SK-N-MC (cell line): Measurements from ENCODE around the gene GPATCH4.

ENCODE experiments used
- DNase-seq: peaks from one replicate; pipeline ENCODE4 v3.0.0-alpha.2; 2011; ENCODE audit warnings: low read depth, low spot score
- H3K27ac ChIP-seq: fragments of 200-600 bp; sonication (generic); 2 replicates; pipeline ENCODE4 v1.5.1; 2016; ENCODE audit warnings: mixed run types
- H3K36me3 ChIP-seq: fragments of 200-600 bp; sonication (generic); 2 replicates; pipeline ENCODE4 v1.6.1; 2017; ENCODE audit warnings: antibody characterized with exemption, low read length, mixed read lengths; ENCODE audit not compliant: insufficient read depth
- H3K4me3 ChIP-seq: fragments of 200-600 bp; sonication (generic); 2 replicates; pipeline ENCODE4 v1.5.1; 2016
- H3K9ac ChIP-seq: fragments of 200-600 bp; sonication (generic); 2 replicates; pipeline ENCODE4 v1.8.0; 2017; ENCODE audit warnings: mixed run types, mixed read lengths; ENCODE audit not compliant: insufficient read length
- H3K9me3 ChIP-seq: fragments of 200-600 bp; sonication (generic); 2 replicates; pipeline ENCODE4 v1.6.1; 2017; ENCODE audit warnings: low read depth, mild to moderate bottlenecking, antibody characterized with exemption, low read length, moderate library complexity, mixed read lengths
- EZH2 ChIP-seq: fragments of 200-600 bp; sonication (generic); IDR thresholded peaks from one replicate; pipeline ENCODE4 v1.6.1; 2017; ENCODE audit warnings: antibody characterized with exemption
- FOXP2 ChIP-seq: optimal IDR thresholded peaks from 2 replicates; pipeline ENCODE3; 2011; ENCODE audit warnings: mild to moderate bottlenecking, moderate library complexity; ENCODE audit not compliant: insufficient read depth; ENCODE audit errors: extremely low read length, control extremely low read depth
- POLR2AphosphoS5 ChIP-seq: IDR thresholded peaks from 2 replicates; pipeline ENCODE4 v1.6.1; 2012; ENCODE audit warnings: mild to moderate bottlenecking, low read depth, low read length, borderline replicate concordance

Gene GPATCH4

GRCh38 chr1:156601122-156601830 lies at the start of gene GPATCH4:
Gene GPATCH4 (minus strand): TSS chr1:156601479.
- Histone ChIP-seq H3K9ac (peak within 1 kb of the TSS; percentile 89), H3K36me3 (peaks cover 30% of the 10 kb centered on the region), H3K4me3 (peak within 1 kb of the TSS; percentile 90), H3K9me3 (no peaks in the 10 kb centered on the region), H3K27ac (peak within 1 kb of the TSS; percentile 74)
- peak; percentile 72 for DNase-seq
- TF ChIP-seq POLR2AphosphoS5 (peak; percentile 95), FOXP2 (no peak)

GRCh38 chr1:156648951-156649350 lies 47.7 kb upstream of the GPATCH4 start:
- Histone ChIP-seq H3K9ac (no peak overlapping the region), H3K27ac (no peak overlapping the region), H3K4me3 (no peak overlapping the region), H3K9me3 (no peaks in the 10 kb centered on the region), H3K36me3 (no peaks in the 10 kb centered on the region)
- DNase-seq, result no peak
- TF ChIP-seq POLR2AphosphoS5 (no peak), EZH2 (no peak), FOXP2 (no peak)

DNA sequence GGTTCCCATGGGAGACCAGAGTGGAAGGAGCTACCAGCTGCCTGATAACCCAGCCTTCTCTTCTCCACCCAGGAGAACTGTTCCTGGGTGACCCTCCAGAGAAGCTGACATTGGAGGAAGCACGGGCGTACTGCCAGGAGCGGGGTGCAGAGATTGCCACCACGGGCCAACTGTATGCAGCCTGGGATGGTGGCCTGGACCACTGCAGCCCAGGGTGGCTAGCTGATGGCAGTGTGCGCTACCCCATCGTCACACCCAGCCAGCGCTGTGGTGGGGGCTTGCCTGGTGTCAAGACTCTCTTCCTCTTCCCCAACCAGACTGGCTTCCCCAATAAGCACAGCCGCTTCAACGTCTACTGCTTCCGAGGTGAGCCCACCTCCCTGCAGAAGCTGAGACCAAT lies 47.2 kb upstream of the GPATCH4 start:
- no peak overlapping the region for H3K27ac ChIP-seq
- no peak for DNase-seq
- no peak overlapping the region for H3K9ac ChIP-seq
- no peak overlapping the region for H3K4me3 ChIP-seq
- no peaks in the 10 kb centered on the region for H3K36me3 ChIP-seq
- no peaks in the 10 kb centered on the region for H3K9me3 ChIP-seq
- TF ChIP-seq EZH2 (no peak), POLR2AphosphoS5 (no peak)

DNA sequence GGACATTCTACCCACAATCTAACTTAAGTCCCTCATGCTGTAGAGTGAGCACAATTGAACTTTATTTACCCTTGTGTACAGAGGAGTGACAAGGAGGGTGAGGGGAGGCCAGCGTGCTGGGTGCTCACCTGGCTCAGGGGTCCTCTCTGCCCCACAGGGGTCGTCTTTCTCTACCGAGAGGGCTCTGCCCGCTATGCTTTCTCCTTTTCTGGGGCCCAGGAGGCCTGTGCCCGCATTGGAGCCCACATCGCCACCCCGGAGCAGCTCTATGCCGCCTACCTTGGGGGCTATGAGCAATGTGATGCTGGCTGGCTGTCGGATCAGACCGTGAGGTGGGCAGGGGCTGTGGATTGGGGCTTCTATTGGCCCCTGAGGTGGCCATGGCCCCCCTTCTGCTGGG lies 46.1 kb upstream of the GPATCH4 start:
- no peak overlapping the region for H3K27ac ChIP-seq
- H3K4me3 ChIP-seq, result no peak overlapping the region
- no peaks in the 10 kb centered on the region for H3K36me3 ChIP-seq
- H3K9ac ChIP-seq, result no peak overlapping the region
- TF ChIP-seq FOXP2, result no peak
- no peak for TF ChIP-seq EZH2
- no peak for TF ChIP-seq POLR2AphosphoS5
- DNase-seq, result no peak
- H3K9me3 ChIP-seq, result no peaks in the 10 kb centered on the region

DNA sequence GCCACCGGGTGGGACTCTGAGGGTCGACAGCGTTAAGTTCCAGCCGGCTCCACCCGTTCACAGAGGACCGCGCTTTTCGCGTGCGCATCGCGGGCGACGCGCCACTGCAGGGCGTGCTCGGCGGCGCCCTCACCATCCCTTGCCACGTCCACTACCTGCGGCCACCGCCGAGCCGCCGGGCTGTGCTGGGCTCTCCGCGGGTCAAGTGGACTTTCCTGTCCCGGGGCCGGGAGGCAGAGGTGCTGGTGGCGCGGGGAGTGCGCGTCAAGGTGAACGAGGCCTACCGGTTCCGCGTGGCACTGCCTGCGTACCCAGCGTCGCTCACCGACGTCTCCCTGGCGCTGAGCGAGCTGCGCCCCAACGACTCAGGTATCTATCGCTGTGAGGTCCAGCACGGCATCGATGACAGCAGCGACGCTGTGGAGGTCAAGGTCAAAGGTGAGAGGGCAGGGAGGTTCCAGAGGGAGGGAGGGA lies 45.5 kb upstream of the GPATCH4 start:
- TF ChIP-seq FOXP2 (no peak), EZH2 (no peak), POLR2AphosphoS5 (no peak)

DNA sequence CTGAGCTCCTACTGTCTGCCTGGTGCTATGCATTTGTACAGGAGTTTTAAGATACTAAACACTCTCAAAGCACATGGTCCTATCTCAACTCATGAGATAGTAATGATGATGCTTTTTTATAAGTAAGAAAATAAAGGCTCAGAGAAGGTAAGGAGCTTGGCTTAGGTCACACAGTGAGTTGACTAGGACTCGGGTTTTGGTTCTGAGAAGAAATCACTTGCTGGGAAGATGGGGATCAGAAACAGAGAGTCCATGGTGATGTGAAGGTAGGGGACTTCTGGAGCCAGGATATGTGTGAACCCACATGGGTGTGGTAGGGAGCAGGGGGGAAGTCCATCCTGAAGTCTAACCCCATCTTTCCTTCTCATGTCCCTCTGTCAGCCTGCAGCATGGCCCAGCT lies 44.4 kb upstream of the GPATCH4 start:
- Histone ChIP-seq H3K36me3 (no peaks in the 10 kb centered on the region), H3K9me3 (no peaks in the 10 kb centered on the region), H3K4me3 (no peak overlapping the region), H3K27ac (no peak overlapping the region), H3K9ac (no peak overlapping the region)
- TF ChIP-seq EZH2 (no peak), FOXP2 (no peak), POLR2AphosphoS5 (no peak)
- DNase-seq, result no peak

More for the DNA sequence above, 45.5 kb upstream of the GPATCH4 start:
- Histone ChIP-seq H3K4me3 (no peak overlapping the region), H3K9ac (no peak overlapping the region), H3K36me3 (no peaks in the 10 kb centered on the region), H3K9me3 (no peaks in the 10 kb centered on the region), H3K27ac (no peak overlapping the region)
- no peak for DNase-seq

- H3K36me3 ChIP-seq, result no peaks in the 10 kb centered on the region
- no peak overlapping the region for H3K27ac ChIP-seq
- TF ChIP-seq EZH2 (no peak), POLR2AphosphoS5 (no peak), FOXP2 (no peak)
- no peak overlapping the region for H3K4me3 ChIP-seq
- H3K9ac ChIP-seq, result no peak overlapping the region
- DNase-seq, result no peak
- H3K9me3 ChIP-seq, result no peaks in the 10 kb centered on the region
These were observed 43.8 kb upstream of the GPATCH4 start for GRCh38 chr1:156645056-156645455.

DNA sequence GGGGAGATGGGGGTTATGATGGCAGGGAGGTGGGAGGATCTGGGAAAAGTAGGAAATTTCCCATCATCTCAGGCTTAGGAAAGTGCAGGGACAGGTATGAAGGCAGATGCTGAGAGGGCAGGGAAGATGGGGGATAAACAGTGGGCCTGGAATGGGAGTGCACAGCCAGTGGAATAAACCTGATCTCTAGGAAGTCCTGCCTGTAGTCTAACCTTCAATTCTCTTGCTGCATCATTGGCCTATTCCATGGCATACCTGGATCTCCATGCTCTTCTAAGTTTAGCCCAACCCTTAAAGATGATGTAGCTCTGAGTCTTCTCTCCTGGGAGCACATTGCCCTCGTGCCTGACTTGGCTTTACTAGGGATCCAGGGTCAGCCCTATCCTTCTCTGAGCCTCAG lies 43.4 kb upstream of the GPATCH4 start:
- H3K9me3 ChIP-seq, result no peaks in the 10 kb centered on the region
- no peaks in the 10 kb centered on the region for H3K36me3 ChIP-seq
- no peak overlapping the region for H3K27ac ChIP-seq
- H3K9ac ChIP-seq, result no peak overlapping the region
- TF ChIP-seq POLR2AphosphoS5, result no peak
- TF ChIP-seq FOXP2, result no peak
- TF ChIP-seq EZH2, result no peak
- no peak for DNase-seq
- H3K4me3 ChIP-seq, result no peak overlapping the region

GRCh38 chr1:156644146-156644545 lies 42.9 kb upstream of the GPATCH4 start:
- no peak for DNase-seq
- no peaks in the 10 kb centered on the region for H3K36me3 ChIP-seq
- TF ChIP-seq EZH2 (no peak), FOXP2 (no peak), POLR2AphosphoS5 (no peak)
- H3K4me3 ChIP-seq, result no peak overlapping the region
- no peaks in the 10 kb centered on the region for H3K9me3 ChIP-seq
- H3K9ac ChIP-seq, result no peak overlapping the region
- H3K27ac ChIP-seq, result no peak overlapping the region
